ENCODE measurements around the gene NEO1.

The NEO1 gene

DNA sequence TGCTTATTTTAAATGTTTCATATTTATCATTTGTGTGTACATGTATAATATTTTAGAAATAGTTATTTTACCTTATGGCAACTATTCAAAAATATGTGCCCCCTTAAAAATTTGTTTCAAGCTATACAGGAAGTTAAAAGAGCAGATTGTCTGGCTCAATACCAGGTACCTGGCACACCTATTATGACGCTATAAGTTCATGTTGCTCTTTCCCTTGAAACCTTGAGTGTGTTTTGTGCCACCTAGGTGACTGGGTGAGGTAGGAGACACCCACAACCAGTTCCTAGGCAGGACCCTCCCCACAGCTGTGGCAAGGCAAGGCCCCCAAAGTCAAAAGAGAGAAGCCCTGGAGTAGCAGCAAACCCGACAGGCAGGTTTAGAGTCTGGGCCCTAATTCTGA lies 20.6 kb upstream of the NEO1 start:
- no peak for DNase-seq (ENCODE audit: low spot score)

DNA sequence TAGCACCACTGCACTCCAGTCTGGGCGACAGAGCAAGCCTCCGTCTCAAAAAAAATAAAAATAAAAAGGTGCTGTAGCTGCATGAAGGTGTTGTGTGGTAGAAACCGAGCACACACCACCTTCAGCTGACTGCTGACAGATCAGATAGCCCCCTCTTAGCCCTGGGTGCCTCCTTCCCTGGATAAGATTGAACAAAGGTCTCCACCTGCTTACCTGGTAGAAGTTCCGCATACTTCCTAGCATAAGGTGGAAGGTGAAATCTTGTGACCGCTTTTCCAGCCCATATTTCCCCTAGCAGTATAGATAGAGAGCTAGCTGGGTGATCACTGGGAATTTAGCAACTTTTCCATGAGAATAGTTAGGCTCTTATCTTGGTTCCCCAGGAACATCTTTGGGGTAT lies 18.7 kb upstream of the NEO1 start:
- DNase-seq (ENCODE audit: low spot score) = no peak

DNA sequence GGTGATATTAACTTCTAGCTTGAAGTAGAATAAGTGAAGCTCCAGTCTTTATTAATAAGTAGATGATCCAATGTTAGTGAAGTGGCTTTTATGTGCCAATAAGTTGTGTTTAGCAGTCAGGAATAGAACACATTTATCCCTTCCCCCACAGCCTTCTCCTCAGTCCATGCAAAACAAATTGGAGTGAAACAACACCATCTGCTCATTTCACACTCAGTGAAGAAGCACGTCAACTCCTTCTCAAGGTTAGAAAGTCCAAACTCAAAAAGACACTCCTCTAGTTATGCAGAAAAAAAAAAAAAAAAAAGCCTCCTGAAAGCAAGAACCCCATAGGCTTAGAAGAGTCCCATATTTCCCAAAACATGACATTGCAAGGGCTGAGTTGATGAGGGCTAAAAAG lies 18.0 kb upstream of the NEO1 start:
- DNase-seq (ENCODE audit: low spot score) = no peak

DNA sequence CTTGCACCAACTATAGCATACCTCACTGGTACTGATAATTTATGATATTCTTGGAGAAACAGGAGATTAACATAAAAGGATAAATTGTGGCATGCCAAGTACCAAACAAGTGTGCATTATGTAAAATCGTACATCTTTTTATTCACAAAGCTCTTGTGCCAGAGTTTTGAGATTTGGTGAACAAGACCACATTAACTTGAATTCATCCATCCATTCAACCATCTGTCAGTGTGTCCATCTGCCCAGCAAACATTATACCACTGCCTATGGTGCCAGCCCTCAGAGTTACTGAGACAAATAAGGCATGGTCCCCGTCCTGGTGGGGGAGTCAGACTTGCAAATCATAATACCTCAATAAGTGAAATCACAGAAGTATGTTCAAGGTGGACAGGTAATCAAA lies 17.0 kb upstream of the NEO1 start:
- DNase-seq (ENCODE audit: low spot score) = no peak

DNA sequence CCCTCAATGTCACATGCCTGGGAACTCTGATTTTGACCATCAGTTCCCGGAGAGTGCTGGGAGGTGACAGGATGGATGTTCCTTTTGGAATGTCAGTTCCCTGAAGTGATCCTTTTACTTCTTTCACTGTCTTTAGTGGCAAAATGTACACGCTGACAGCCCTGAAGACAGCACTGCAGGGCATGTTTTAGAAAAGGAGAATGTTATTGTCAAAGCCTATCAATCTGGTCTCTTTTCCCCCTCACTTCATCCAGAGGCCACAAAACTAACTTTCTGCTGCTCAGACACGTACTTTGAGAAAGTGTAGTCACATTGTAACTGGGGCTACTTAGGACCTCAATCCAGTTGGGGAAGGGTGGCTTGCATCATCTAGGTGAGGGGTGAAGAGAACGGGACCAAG lies 14.0 kb upstream of the NEO1 start:
- DNase-seq (ENCODE audit: low spot score) = no peak

DNA sequence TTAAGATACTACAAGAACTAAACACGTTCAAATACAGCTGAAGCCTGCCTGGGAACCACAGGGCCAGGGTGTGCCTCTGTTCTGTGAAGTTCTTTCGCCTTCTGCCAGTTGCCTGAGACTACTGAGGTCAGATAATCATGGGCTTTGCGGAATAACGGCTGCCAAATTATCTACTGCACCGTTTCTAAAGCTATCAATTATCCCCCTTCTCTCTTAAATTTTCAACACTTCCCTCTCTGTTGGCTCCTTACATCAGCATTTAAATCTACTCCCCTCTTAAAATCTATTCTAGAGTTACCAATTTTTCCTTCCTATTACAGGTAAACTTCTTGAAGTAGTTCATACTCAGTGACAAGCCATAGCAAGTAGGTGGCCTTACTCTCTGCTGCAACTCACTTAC lies 6.2 kb upstream of the NEO1 start:
- no peak for DNase-seq (ENCODE audit: low spot score)

DNA sequence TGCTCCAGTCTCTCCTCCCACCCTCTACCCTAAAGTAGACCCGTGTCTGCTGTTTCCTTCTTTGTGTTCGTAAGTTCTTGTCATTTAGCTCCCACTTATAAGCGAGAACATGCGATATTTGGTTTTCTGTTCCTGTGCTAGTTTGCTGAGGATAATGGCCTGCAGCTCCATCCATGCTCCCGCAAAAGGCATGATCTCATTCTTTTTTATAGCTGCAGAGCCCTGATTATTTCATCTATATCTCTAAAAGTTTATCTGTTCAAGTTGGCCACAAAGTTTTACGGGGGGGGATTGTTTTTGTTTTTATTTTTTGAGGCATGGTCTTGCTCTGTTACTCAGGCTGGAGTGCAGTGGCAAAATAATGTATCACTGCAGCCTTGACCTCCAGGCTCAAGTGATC lies 4.4 kb upstream of the NEO1 start:
- DNase-seq (ENCODE audit: low spot score) = no peak

DNA sequence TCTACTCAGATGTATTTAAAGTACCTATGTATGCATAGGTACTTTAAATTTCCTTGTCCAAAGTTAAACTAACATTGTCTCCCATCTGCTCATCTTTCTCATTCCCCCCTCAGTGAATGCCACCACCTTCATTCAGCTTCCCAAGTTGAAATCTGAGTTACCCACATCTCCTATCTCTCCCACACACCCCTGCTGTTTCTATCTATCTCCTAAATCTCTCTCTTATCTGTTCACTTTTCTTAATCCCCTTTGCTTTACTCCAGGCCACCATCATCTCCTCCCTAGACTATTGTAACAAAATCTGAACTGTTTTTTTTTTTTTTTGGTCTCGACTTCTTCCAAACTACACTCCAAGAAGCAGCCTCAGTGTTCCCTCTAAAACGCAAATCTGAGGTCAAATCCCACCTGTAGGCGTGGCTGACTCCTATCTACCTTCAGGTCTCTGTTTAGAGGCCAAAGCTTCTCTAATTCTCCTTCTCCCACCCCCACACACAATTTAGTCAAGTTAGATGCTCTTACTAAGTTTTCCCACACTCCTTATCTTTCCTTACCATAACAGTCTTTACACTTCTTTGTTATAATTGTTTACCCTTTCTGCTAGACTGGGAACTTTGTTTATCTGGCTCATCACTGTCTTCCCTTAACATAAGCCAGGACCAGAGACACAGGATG lies 3.5 kb upstream of the NEO1 start:
- DNase-seq (ENCODE audit: low spot score) = no peak

DNA sequence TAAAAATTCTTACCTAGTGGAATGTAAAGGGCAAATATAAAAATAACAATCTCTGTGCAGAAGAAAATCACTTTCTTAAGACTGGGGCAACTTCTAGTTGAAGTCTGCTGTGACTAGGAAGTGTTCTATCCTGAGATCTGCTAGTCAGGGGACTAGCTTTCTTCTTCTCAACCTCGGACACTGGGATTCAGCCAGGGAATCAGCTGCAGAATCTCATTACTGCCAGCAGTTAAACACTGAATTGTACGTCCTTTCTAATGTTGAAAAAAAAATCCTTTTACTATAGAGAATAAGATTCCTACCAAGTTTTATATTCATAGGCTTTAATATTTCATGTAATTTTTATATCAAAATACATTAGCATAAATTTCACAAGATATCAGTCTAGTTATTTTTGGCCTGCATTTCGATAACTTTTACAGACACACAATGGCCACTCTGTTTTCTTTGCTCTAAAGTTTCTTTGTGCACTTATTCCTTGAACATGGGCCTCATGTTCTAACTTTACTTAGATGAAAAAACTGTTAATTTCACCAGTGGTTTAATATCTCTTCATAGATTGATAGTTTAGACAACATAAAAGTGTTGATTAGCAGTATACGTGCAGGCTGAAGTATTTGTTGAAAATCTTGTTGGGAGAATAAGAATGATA lies 2.6 kb upstream of the NEO1 start:
- no peak for DNase-seq (ENCODE audit: low spot score)

DNA sequence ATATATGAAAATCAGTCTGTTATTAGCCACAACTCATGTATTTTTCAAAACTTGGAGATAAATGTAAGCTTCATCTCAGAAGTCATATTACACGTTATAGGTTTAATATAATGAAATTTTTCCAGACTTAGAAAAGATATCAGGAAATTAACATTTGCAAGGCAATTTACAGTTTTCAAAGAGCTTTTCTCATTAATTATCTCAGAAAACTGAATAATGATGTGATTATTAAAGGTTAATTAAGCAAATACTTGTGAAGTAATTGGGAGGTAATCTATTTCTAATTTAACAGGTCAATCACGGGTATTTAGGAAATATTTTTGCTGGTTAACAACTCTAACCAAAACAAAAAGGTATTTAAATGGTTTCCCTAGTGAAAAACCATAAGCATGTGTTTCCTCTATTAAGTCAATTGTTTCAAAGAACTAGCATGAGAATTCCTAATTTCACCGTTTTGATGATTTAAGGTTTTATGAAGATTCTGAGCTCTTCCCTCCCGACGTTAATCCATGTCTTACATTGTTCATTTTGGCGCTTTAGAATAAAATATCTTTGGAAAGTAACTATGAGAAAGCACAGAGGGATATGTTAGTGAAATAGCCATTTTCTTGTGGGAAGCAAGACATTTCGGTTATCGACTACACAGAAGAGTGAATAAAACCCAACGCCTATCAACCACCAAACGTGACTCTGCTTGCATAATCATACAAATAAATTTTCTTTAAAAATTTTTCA lies 1.5 kb upstream of the NEO1 start:
- DNase-seq (ENCODE audit: low spot score) = no peak

DNA sequence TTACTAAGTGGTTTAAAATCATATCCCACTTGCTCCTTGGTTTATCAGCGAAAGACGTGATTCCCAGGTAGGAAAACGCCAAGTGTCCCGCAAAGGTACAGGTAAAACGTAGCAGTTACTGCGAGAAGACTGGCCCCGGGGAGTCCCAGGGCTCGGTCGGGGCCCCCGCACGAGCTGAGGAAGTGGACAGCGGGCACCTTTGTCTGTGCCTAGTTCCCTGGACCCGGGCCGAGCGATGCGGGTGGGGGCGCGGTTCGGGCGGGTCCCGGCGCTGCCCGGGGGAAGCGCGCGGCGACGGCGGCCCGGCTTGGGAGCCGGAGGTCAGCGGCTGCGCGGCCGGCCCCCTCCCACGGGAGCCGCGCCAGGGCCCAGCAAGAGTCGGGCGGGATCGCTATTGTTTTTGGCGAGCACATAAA lies 864 bp upstream of the NEO1 start:
- DNase-seq (ENCODE audit: low spot score) = no peak

DNA sequence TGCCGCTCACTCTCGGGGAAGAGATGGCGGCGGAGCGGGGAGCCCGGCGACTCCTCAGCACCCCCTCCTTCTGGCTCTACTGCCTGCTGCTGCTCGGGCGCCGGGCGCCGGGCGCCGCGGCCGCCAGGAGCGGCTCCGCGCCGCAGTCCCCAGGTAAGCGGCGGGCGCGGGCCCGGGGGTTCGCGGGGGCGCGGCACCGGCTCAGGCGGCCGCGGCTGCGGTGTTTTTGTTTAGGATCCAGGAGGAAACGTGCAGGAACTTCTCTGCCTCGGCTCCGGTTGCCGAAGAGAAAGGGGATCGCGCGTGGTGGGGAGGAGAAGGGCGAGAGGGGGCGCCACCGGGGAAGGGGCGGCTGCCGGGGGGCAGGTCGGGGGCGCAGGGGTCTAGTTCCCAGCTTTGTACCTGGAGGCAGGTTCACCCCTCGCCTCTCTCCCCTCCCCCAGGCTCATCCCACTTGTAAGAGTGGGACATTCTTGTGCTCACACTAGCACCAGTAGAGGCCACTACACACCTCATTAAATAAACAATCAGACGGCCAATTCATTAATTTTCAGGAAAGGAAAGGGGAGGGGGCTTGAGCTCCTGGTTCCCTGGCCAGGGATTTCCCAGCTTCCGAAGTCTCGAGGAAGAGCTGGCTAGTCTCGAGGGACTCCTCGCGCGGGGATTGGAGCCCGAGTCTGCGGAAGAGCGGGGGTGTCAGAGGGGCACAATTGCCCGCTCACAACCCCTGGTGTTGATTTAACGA lies 562 bp downstream of the NEO1 start:
- peak; percentile 72 for DNase-seq (ENCODE audit: low spot score)

DNA sequence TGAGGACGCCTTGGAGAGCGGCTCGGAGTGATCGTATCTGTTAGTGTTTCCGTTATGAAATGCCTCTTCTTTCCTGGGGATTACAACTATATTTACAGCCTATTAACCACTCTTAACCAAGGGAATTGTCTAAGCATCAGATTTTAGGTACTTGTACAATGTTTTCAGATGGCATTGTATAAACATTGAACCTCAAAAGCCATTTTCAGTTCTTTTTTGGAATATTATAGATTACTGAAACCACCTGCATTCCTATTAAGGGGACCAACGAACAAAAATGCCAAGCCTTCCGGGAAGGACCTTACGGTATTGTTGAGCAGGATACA lies 1.1 kb downstream of the NEO1 start:
- DNase-seq (ENCODE audit: low spot score) = no peak

DNA sequence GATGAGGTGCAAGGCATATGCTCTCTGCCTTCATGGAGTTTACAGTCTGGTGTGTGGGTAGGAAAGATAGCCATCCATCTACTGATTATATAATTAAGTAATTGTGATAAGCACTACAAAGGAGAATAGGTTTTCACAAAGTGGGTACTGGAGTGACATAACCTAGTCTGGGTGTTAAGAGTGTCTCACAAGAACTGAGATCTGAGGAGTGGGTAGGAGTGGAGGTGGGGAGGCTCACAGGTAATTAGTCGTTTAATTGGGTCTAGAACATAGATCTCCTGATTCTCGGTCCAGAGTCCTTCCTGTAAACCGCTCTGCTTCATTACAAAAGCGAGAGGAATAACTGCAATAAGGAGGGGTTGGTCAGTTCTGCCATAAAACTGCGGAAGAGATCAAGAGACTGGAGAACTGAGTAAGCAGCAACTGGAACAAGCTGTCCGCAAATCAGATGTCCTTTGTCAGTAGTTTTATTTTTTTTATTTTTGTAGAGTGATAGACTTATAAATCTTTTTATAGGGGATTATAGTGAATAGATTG lies 2.2 kb downstream of the NEO1 start:
- no peak for DNase-seq (ENCODE audit: low spot score)

DNA sequence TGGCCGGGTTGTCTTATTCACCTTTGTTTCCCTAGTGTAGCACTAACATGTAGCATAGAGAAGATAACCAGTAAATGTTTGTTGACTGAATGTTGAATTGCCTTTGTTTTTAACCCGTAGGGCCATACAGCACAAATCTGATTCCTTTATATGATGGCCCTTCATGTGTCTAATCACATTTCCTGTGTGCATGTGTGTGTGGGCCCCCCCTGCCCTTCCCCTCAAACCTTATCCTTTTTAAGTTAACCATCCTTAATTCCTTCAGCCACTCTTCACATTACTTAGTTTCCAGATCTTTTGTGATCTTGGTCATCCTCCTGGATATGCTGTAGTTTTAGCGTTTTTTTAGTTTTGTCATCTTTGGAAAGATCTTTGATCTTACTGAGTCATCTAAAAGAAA lies 4.2 kb downstream of the NEO1 start:
- DNase-seq (ENCODE audit: low spot score) = no peak

DNA sequence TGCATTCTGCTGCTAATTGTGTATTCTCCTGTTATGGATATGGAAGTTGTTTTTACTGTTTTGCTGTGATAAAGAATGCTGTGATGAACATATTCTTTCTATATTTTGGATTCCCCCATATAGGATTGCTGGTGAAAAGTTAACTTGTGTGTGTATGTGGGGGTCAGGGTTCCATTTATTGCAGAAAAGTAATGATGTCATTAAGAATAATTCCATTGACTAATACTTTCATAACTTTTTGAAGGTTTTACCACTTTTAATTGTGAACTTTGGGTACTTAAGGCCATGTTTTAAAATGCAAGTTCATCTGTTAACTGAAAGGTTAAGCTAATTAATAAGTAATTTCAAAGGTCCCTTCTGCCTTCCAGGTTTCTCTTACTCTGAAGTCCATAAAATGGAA lies 6.2 kb downstream of the NEO1 start:
- DNase-seq (ENCODE audit: low spot score) = no peak

DNA sequence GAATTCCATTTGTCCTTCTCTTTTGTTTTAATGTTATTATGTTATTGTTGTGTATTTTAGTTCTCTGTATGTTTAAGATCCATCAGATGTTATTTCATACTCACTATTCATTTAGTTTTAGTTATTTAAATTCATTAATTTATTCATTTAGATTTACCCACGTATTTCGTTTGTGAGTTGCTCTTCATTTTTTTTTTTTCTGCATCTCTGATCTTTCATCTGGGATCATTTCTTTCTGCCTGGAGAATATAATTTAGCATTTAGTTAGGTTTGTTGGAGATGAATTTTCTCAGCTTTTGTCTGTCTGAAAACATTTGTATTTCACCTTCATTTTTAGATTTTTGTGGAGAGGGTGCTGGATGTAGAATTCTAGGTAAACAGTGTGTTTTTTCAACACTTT lies 12.9 kb downstream of the NEO1 start:
- no peak for DNase-seq (ENCODE audit: low spot score)

DNA sequence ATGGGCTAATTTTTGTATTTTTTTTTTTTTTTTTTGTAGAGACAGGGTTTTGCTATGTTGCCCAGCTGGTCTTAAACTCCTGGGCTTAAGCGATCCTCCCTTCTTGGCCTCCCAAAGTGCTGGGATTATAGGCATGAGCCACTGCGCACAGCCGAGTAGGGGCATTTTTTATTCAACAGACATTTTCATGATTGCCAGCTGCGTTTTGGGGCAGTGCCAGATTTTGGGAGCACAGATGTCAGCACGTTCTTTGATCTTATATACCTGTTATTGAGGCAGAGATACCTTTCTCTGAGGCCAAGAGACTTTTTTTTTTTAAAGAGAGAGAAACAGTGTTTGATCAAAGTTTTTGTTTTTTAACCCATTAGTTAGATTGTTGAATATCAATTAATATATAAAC lies 16.8 kb downstream of the NEO1 start:
- no peak for DNase-seq (ENCODE audit: low spot score)

DNA sequence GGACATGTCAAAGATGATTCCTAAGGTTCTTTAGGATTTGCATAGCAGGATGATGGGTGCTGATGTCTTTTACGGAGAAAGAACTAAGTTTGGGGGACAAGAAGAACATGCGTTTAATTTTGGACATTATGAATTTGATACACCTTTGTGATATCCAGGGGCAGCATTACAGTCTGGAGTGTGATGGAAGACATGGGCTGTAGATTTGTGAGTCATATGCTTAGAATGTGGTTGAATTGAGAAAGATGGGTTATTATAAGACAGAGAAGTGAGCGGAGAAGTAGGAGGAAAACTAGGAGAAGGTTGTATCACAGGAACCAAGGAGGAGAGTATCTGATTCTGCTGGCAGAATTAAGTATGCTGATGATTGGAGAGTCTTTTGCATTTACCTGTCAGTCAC lies 20.6 kb downstream of the NEO1 start:
- no peak for DNase-seq (ENCODE audit: low spot score)

DNA sequence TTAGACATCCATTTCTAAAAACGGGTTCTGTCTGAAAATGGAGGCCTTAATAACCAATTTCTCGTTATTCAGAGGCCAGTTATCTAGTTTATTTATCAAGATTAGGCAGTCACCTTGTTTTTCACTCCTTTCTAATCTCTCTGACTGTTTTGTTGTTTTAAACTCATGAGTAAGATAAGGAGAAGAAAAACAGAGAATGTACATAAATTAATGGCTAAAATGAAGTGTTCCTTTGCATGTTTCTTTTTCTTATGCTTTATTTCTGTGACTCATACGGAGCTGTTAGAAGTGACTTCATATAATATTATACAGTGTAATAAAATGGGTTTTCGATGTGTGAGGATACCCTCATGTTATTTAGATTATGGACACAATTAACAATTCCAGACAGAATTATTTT lies 22.0 kb downstream of the NEO1 start:
- DNase-seq (ENCODE audit: low spot score) = no peak

DNA sequence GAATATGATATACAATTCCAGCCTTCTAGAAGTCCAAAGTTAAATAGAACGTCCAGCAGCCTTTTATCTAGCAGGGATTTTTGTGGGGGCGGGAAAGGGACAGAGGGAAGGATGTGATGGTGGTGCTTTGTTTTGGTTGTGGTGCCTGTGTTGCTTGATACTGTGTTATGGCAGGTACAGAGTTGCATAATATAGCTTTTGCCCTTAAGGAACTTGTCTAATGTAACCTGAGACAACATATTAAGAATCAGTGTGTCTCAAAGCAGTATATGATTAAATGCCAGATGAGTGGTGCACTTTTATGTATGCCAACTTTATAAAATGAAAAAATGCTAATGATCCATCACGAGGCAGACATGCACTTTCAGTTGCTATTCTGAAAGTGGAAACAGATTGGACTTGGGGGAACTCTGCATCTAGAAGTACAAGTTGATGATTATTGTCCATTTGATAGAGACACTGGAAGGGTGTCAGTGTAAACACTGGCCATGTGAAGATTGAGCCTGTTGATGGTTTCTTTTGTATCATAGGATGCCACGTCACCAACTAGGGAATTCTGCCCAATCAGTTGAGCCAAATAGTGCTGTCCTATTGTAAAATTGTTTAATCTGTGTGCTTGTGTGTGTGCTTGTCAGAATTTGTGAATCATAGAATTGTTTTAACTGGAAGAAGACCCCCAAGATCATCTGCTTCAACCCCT lies 23.0 kb downstream of the NEO1 start:
- no peak for DNase-seq (ENCODE audit: low spot score)

DNA sequence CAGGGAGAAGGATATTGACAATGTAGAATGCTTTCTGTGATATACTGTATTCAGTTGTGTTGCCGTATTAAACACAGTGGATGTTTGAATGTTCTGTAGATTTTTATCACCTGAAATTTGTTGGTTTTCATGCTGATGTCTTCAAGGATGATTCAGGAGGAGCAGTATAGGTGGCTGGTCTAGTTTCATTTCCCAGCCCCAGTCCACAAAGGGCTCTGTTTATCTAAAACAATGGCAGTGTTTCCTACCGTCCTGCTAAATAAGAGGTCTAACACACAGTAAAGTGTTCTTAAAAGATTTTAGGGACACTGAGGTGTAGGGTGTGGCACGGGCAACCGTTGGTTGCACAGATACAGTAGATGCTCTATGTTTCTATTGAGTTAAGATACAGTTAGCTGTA lies 26.0 kb downstream of the NEO1 start:
- no peak for DNase-seq (ENCODE audit: low spot score)
